Upper lobe of left lung (tissue), 6 donors: ENCODE measurements around the gene ELN. TPM values are rescaled to one million over a fixed set of nuclear protein-coding genes. Genes with fewer than 3 reads are reported as not detected.

Experiments
- ATAC-seq, 2 donors: fragments of 200-7000 bp; cut with Tn5 transposase; one replicate each; pipeline ENCODE4 v1.9.1; 2022; ENCODE audit warnings: mild to moderate bottlenecking in 2 of 2, moderate library complexity in 2 of 2; ENCODE audit not compliant: low FRiP score in 2 of 2
- DNase-seq, 2 donors: peaks; one replicate each; pipeline ENCODE4 v3.0.0-alpha.2; 2019 to 2020
- H3K27ac ChIP-seq, 4 donors: fragments of 200-600 bp; sonication (generic); one replicate each; pipeline ENCODE4 v1.5.1; 2016 to 2019
- H3K27me3 ChIP-seq, 4 donors: fragments of 200-600 bp; sonication (generic); one replicate each; pipeline ENCODE4 v1.5.1; 2017 to 2019
- H3K36me3 ChIP-seq, 4 donors: fragments of 200-600 bp; sonication (generic); one replicate each; pipeline ENCODE4 v1.5.1; 2016 to 2019
- H3K4me1 ChIP-seq, 4 donors: fragments of 200-600 bp; sonication (generic); one replicate each; pipeline ENCODE4 v1.5.1; 2018 to 2019
- H3K4me3 ChIP-seq, 4 donors: fragments of 200-600 bp; sonication (generic); one replicate each; pipeline ENCODE4 v1.5.1; 2017 to 2019; ENCODE audit warnings: mild to moderate bottlenecking in 2 of 4, moderate library complexity in 1 of 4
- H3K9me3 ChIP-seq, 4 donors: fragments of 200-600 bp; sonication (generic); one replicate each; pipeline ENCODE4 v1.5.1; 2018 to 2019
- CTCF ChIP-seq, 6 experiments: fragments of 450-650 bp in 4 of 6; fragments of 200-600 bp in 2 of 6; sonication (generic) in 2 of 6; IDR thresholded peaks; one replicate each; pipeline ENCODE4 v1.5.1; 2016 to 2019; ENCODE audit warnings: antibody characterized with exemption in 6 of 6
- EP300 ChIP-seq, 4 donors: sonication (generic); formaldehyde crosslinking; IDR thresholded peaks; one replicate each; pipeline ENCODE4 v1.5.1; 2017; ENCODE audit warnings: antibody characterized with exemption in 4 of 4, control low read depth in 2 of 4
- POLR2A ChIP-seq, 4 donors: fragments of 450-650 bp; IDR thresholded peaks; one replicate each; pipeline ENCODE4 v1.5.1; 2016 to 2017; ENCODE audit warnings: antibody characterized with exemption in 4 of 4, mild to moderate bottlenecking in 2 of 4
- POLR2AphosphoS5 ChIP-seq, 2 donors: sonication (generic); formaldehyde crosslinking; IDR thresholded peaks; one replicate each; pipeline ENCODE4 v1.5.1; 2017; ENCODE audit warnings: antibody characterized with exemption in 2 of 2
- WGBS, 2 donors: methylation state at CpG; one replicate each; pipeline ENCODE4 v1.1.5; 2017 to 2018; 5-methylcytosine and 5-hydroxymethylcytosine counted together
- total RNA-seq, 6 donors: library from RNA; depleted of rRNA in 4 of 6; stranded (reverse); fragments of >200 nt in 4 of 6; gene quantifications; one replicate each; pipeline versions ENCODE4 v1.1.0 to v1.2.1, GENCODE V29; 2016 to 2021
- donor health status: DM: no; HTN: no; CAD: no; lungs with moderate emphysema.
- donor health status: DM: no; HTN: yes; CAD: no; lungs with severe emphysema.

Gene ELN
- total RNA-seq, 6 donors from 2014 or later: 24.4 to 582 (median 229) TPM

- peak overlapping the region; percentile 46 to 87 (median 84) for H3K27ac ChIP-seq
- H3K27me3 ChIP-seq: peaks cover 0 to 7% (median 0%) of the 10 kb centered on the region in 4 donors
- peak in 1 of 2 donors; percentile 67 for DNase-seq
- 19 to 31% methylated on average over 11 to 17 of the region's 18 CpGs for WGBS, 2 donors
- H3K9me3 ChIP-seq: no peaks in the 10 kb centered on the region
- peaks cover 48 to 68% (median 52%) of the 10 kb centered on the region in 4 donors for H3K4me1 ChIP-seq
- peak overlapping the region; percentile 19 to 57 (median 46) for H3K4me3 ChIP-seq
- ATAC-seq: no peak
- H3K36me3 ChIP-seq: no peaks in the 10 kb centered on the region
- TF ChIP-seq POLR2A (IDR thresholded peaks at IDR 0.05): no peak
- TF ChIP-seq CTCF (IDR thresholded peaks at IDR 0.05): no peak
- TF ChIP-seq POLR2AphosphoS5 (IDR thresholded peaks at IDR 0.05): no peak
- TF ChIP-seq EP300 (IDR thresholded peaks at IDR 0.05): no peak
Observed at GRCh38 chr7:74029089-74029785, 1.3 kb downstream of the ELN start.

- 34 to 38% methylated on average over 3 to 7 of the region's 8 CpGs for WGBS, 2 donors
- peaks cover 48 to 70% (median 53%) of the 10 kb centered on the region in 4 donors for H3K4me1 ChIP-seq
- H3K9me3 ChIP-seq: no peaks in the 10 kb centered on the region
- H3K4me3 ChIP-seq: peak overlapping the region in 3 of 4 donors; percentile 42 to 57 (median 50)
- peak in 1 of 2 donors; percentile 27 for TF ChIP-seq POLR2AphosphoS5 (IDR thresholded peaks at IDR 0.05)
- no peak for TF ChIP-seq POLR2A (IDR thresholded peaks at IDR 0.05)
- no peak for TF ChIP-seq EP300 (IDR thresholded peaks at IDR 0.05)
- H3K27ac ChIP-seq: peak overlapping the region; percentile 46 to 87 (median 84)
- peak in 1 of 2 donors; percentile 41 for DNase-seq
- no peak for ATAC-seq
- H3K36me3 ChIP-seq: no peaks in the 10 kb centered on the region
- peaks cover 0 to 7% (median 0%) of the 10 kb centered on the region in 4 donors for H3K27me3 ChIP-seq
Observed at GRCh38 chr7:74029991-74030415, 2.0 kb downstream of the ELN start.

GRCh38 chr7:74030861-74031260, 2.9 kb downstream of the ELN start:
- H3K4me3 ChIP-seq: peak overlapping the region in 3 of 4 donors; percentile 42 to 57 (median 50)
- 52 to 81% methylated on average over 5 to 7 of the region's 7 CpGs for WGBS, 2 donors
- H3K27me3 ChIP-seq: peaks cover 0 to 7% (median 0%) of the 10 kb centered on the region in 4 donors
- no peak for DNase-seq
- no peak for ATAC-seq
- TF ChIP-seq CTCF (IDR thresholded peaks at IDR 0.05) (no peak), POLR2A (IDR thresholded peaks at IDR 0.05) (no peak)
- peak overlapping the region in 3 of 4 donors; percentile 59 to 84 (median 67) for H3K27ac ChIP-seq
- peaks cover 0 to 5% (median 0%) of the 10 kb centered on the region in 4 donors for H3K36me3 ChIP-seq
- peaks cover 48 to 70% (median 53%) of the 10 kb centered on the region in 4 donors for H3K4me1 ChIP-seq
- no peaks in the 10 kb centered on the region for H3K9me3 ChIP-seq

GRCh38 chr7:74031403-74032190, 3.6 kb downstream of the ELN start:
- H3K9me3 ChIP-seq: no peaks in the 10 kb centered on the region
- H3K4me1 ChIP-seq: peaks cover 43 to 63% (median 49%) of the 10 kb centered on the region in 4 donors
- no peak for DNase-seq
- no peak for ATAC-seq
- WGBS, 2 donors: 52 to 54% methylated on average over 5 of the region's 5 CpGs
- H3K27ac ChIP-seq: peak overlapping the region; percentile 13 to 84 (median 65)
- H3K27me3 ChIP-seq: peaks cover 0 to 7% (median 0%) of the 10 kb centered on the region in 4 donors
- TF ChIP-seq POLR2AphosphoS5 (IDR thresholded peaks at IDR 0.05): no peak
- no peak for TF ChIP-seq POLR2A (IDR thresholded peaks at IDR 0.05)
- TF ChIP-seq EP300 (IDR thresholded peaks at IDR 0.05): no peak
- no peak for TF ChIP-seq CTCF (IDR thresholded peaks at IDR 0.05)
- peaks cover 0 to 12% (median 0%) of the 10 kb centered on the region in 4 donors for H3K36me3 ChIP-seq
- peak overlapping the region in 3 of 4 donors; percentile 42 to 57 (median 50) for H3K4me3 ChIP-seq

GRCh38 chr7:74032191-74032490, 4.2 kb downstream of the ELN start:
- peak in 1 of 2 donors; percentile 52 for TF ChIP-seq POLR2AphosphoS5 (IDR thresholded peaks at IDR 0.05)
- TF ChIP-seq CTCF (IDR thresholded peaks at IDR 0.05): no peak
- ATAC-seq (peak; percentile 55 to 64), DNase-seq (peak in 1 of 2 donors; percentile 63)
- Histone ChIP-seq H3K4me3 (peak overlapping the region in 2 of 4 donors; percentile 50 to 57), H3K27me3 (peaks cover 0 to 7% (median 0%) of the 10 kb centered on the region in 4 donors), H3K9me3 (no peaks in the 10 kb centered on the region), H3K36me3 (peaks cover 0 to 18% (median 0%) of the 10 kb centered on the region in 4 donors), H3K4me1 (peaks cover 38 to 57% (median 44%) of the 10 kb centered on the region in 4 donors), H3K27ac (peak overlapping the region; percentile 13 to 84 (median 65))
- WGBS, 2 donors: 19 to 28% methylated on average over 8 of the region's 8 CpGs
